Muscle of leg (tissue), 11 donors: ENCODE data around the gene FNDC11. TPM values are rescaled to one million over a fixed set of nuclear protein-coding genes. Genes with fewer than 3 reads are reported as not detected.

ENCODE experiments used
- DNase-seq: peaks from one replicate; pipeline ENCODE4 v3.0.0; 2013
- H3K27ac ChIP-seq: one replicate; pipeline ENCODE4 v1.5.1; 2013; ENCODE audit warnings: mild to moderate bottlenecking, low read length, control low read depth
- H3K27me3 ChIP-seq: one replicate; pipeline ENCODE4 v1.6.1; 2013; ENCODE audit warnings: low read length; ENCODE audit not compliant: control insufficient read depth, insufficient read depth
- H3K36me3 ChIP-seq: one replicate; pipeline ENCODE4 v1.6.1; 2013; ENCODE audit warnings: low read length; ENCODE audit not compliant: control insufficient read depth, insufficient read depth
- H3K4me1 ChIP-seq: one replicate; pipeline ENCODE4 v1.6.1; 2013; ENCODE audit warnings: low read length; ENCODE audit not compliant: control insufficient read depth, insufficient read depth
- H3K4me3 ChIP-seq: one replicate; pipeline ENCODE4 v1.5.1; 2013; ENCODE audit warnings: low read length, control low read depth
- H3K9me3 ChIP-seq: replicated peaks from 2 replicates; pipeline ENCODE4 v1.6.1; 2013; ENCODE audit warnings: low read depth, low read length; ENCODE audit not compliant: control insufficient read depth
- WGBS: methylation state at CpG from one replicate; pipeline ENCODE4 v1.1.5; 2013; ENCODE audit warnings: missing lambda C conversion rate; ENCODE audit not compliant: insufficient coverage; 5-methylcytosine and 5-hydroxymethylcytosine counted together
- polyA plus RNA-seq, 8 donors: library from polyadenylated mRNA; unstranded; fragments of 120-200 nt; gene quantifications; one replicate each; pipeline versions ENCODE4 v1.2.1 to v1.2.3, GENCODE V29; 2013; ENCODE audit warnings: inconsistent platforms in 1 of 8, low replicate concordance in 1 of 8; ENCODE audit not compliant: insufficient read length in 8 of 8, insufficient read depth in 1 of 8
- total RNA-seq: library from RNA; stranded (reverse); fragments of 120-200 nt; gene quantifications from one replicate; pipeline ENCODE4 v1.2.4, GENCODE V29; 2013

FNDC11 gene
- total and polyA plus RNA-seq, 9 donors, result 0.07 to 0.31 (median 0.13) TPM

- WGBS, result no CpG with 5 or more reads among the region's 6 CpGs
- H3K4me3 ChIP-seq, result no peak overlapping the region
- DNase-seq, result no peak
- no peaks in the 10 kb centered on the region for H3K4me1 ChIP-seq
- no peak overlapping the region for H3K27ac ChIP-seq
- H3K36me3 ChIP-seq, result no peaks in the 10 kb centered on the region
- peaks cover 48% of the 10 kb centered on the region for H3K27me3 ChIP-seq
- no peaks in the 10 kb centered on the region for H3K9me3 ChIP-seq
Observed at GRCh38 chr20:63545814-63546213, 8.1 kb upstream of the FNDC11 start.

DNA sequence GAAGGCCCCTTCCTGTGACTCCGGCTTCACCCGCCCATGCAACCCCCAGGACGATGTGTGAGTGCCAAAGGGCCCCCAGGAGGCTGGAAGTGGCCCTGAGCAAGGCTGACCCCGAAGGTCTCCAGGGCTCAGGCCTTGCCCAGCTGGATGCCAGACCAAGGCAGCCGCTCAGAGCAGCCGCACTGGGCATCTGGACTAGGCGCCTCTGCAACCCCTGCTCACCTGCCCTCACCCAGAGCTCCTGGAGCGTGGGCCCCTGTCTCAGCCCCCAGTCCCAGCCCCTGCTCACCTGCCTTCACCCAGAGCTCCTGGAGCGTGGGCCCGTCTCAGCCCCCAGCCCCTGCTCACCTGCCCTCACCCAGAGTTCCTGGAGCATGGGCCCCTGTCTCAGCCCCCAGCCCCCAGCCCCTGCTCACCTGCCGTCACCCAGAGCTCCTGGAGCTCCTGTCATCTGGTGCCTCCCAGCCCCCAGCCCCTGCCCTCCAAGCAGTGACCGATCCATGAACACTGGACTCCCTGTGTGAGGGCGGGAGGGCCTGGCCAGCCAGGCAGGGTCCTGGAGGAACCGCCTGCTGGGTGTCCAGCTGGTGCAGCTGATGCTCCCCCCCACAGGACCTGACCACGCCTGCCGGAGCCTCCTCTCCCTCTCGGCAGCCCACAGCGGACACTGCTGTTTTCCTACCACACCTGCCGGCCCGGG lies 7.6 kb upstream of the FNDC11 start:
- Histone ChIP-seq H3K27me3 (peaks cover 53% of the 10 kb centered on the region), H3K4me3 (no peak overlapping the region), H3K9me3 (no peaks in the 10 kb centered on the region), H3K4me1 (no peaks in the 10 kb centered on the region), H3K36me3 (no peaks in the 10 kb centered on the region), H3K27ac (no peak overlapping the region)
- WGBS, result 58% methylated on average over 19 of the region's 20 CpGs
- no peak for DNase-seq

DNA sequence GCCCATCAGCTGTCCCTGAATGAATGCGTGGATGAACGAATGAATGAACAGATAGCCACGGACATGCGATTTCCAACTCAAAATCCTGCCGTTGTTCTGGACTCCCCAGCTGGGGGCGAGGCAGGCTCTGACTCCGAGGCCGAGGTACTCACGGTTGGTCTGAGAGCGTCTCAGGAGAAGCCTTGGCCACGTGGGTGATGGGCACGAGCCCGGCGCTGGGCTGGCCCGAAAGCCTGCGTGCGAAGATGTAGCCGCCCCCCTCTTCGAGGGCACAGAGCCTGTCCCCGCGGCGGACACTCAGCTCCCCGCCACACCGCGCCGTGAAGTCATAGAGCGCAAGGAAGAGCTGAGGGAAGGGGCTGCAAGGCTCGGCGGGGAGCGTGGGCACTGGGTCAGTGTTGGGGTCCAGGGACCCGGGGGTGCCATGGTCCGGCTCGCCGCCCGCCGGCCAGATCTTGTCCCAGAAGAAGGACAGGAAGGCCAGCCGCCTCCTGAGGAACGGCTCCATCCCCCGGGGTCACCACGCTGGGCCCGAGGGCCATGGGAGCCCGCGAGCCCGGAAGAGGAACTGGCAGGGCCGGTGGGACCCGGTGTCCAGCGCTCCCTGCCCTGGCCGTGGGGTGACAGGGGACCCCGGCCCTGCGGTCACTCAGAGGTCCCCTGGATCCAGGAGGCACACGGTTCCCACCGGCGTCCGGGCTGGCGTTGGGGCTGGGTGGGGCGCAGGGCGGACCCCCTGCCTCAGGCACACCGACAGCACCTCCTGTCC lies 6.8 kb upstream of the FNDC11 start:
- Histone ChIP-seq H3K36me3 (no peaks in the 10 kb centered on the region), H3K9me3 (no peaks in the 10 kb centered on the region), H3K27ac (no peak overlapping the region), H3K27me3 (peaks cover 56% of the 10 kb centered on the region), H3K4me1 (no peaks in the 10 kb centered on the region), H3K4me3 (no peak overlapping the region)
- DNase-seq, result no peak
- WGBS, result 49% methylated on average over 57 of the region's 58 CpGs

DNA sequence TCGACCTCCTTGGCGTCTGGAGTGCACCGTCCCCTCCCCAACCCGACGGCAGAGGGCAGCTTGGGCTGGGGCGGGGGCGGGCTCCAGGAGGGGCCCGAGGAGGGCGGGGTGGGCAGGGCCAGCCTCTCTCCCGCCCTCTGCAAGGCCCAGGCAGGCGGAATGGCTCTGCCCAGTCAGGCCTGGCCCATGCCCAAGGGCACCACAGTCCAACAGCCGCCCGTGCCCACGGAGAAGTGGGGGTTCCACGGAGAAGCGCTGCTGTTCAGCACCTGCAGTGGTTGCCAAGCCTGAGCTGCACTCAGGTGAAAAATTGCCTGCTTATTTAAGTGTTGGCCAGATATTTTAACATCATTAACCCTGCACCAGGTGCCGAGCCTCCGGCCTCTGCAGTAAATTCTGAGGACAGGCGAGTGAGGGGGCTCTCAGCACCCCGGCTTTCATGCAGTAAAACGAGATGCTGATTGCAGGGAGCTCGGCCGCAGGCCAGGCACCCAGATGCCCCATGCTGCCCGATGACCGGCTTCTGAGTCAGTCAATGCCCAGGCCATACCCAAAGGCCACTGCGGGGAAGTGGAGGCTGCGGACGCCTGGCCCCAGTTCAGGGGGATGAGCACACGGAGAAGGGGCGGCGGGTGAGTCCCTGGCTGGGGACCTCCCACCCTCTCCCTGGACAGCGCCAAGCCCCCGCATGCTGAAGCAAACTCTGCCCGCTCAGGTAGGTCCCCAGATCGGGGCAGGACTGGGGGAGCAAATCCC lies 6.1 kb upstream of the FNDC11 start, which contains the start of gene SRMS:
TSS of gene SRMS (minus strand) at position 25 of the 756 bp plus-strand sequence. CDS start 286 bp downstream, outside the sequence.
- DNase-seq, result no peak
- Histone ChIP-seq H3K36me3 (no peaks in the 10 kb centered on the region), H3K4me1 (peaks cover 3% of the 10 kb centered on the region), H3K9me3 (no peaks in the 10 kb centered on the region), H3K4me3 (no peak within 1 kb of the TSS), H3K27me3 (peaks cover 62% of the 10 kb centered on the region), H3K27ac (no peak within 1 kb of the TSS)
- 38% methylated on average over 26 of the region's 35 CpGs for WGBS

DNA sequence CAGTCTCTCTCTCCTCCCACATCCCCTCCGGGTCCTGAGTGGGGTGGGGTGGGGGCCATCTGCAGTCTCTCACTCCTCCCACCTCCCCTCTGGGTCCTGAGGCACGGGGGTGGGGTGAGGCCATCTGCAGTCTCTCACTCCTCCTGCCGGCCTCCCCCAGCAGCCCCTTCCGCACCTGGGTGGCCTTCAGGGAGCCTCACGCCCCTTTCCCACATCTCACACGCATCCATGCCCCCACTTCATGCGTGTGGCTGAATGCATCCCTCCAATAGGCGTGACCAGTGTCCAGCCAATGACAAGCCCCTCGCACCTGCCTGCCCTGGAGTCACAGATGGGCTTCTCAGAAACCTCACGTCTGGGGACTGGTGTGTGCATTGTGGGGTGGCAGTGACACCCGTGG lies 5.4 kb upstream of the FNDC11 start:
- Histone ChIP-seq H3K4me3 (no peak overlapping the region), H3K27ac (no peak overlapping the region), H3K27me3 (peaks cover 68% of the 10 kb centered on the region), H3K36me3 (no peaks in the 10 kb centered on the region), H3K4me1 (peaks cover 8% of the 10 kb centered on the region), H3K9me3 (no peaks in the 10 kb centered on the region)
- DNase-seq, result no peak
- WGBS, result 17% methylated on average over 10 of the region's 11 CpGs

DNA sequence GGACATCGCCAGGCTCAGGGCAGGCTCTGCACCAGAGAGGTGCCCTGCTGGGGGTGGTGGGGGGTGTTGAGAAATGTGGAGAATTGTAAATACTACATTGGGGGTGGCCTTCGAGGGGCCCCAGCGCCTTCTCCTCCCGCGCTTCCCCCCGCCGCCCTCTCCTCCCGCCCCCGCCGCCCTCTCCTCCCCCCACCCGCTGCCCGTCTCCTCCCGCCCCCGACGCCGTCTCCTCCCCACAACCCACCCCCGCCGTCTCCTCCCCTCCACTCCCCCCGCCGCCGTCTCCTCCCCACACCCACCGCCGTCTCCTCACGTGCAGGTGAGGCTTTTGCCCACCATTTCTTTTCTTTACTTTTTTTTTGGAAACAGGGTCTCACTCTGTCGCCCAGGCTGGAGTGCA lies 4.9 kb upstream of the FNDC11 start:
- Histone ChIP-seq H3K27ac (no peak overlapping the region), H3K9me3 (no peaks in the 10 kb centered on the region), H3K27me3 (peaks cover 73% of the 10 kb centered on the region), H3K36me3 (no peaks in the 10 kb centered on the region), H3K4me1 (peaks cover 11% of the 10 kb centered on the region), H3K4me3 (no peak overlapping the region)
- WGBS, result 60% methylated on average over 1 of the region's 25 CpGs
- DNase-seq, result no peak

GRCh38 chr20:63549679-63550282 lies 4.2 kb upstream of the FNDC11 start:
- WGBS, result 62% methylated on average over 6 of the region's 18 CpGs

DNA sequence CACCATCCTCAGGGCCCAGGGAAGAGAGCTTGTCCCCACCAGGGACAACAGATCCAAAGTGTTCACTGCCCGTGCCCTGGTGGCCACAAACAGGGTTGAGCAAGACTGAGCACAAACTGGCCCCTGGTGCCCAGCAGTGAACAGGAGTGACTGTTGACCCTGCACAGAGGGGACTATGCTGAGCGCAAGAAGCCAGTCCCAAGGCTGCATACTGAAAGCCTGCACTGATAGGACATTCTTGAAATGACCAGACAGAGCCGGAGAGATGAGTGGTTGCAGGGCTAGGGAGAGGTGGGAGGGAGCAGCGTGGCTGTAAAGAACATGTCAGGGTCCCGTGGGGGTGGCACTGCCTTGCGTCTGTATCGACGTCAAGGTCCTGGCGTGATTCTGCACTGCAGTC lies 2.9 kb upstream of the FNDC11 start:
- WGBS, result 46% methylated on average over 9 of the region's 9 CpGs
- DNase-seq, result no peak
- Histone ChIP-seq H3K27ac (no peak overlapping the region), H3K4me3 (no peak overlapping the region), H3K36me3 (no peaks in the 10 kb centered on the region), H3K4me1 (peaks cover 20% of the 10 kb centered on the region), H3K9me3 (no peaks in the 10 kb centered on the region), H3K27me3 (peaks cover 71% of the 10 kb centered on the region)

More at GRCh38 chr20:63549679-63550282, 4.2 kb upstream of the FNDC11 start:
- peaks cover 18% of the 10 kb centered on the region for H3K4me1 ChIP-seq
- peaks cover 77% of the 10 kb centered on the region for H3K27me3 ChIP-seq
- no peaks in the 10 kb centered on the region for H3K9me3 ChIP-seq
- no peak overlapping the region for H3K4me3 ChIP-seq
- H3K27ac ChIP-seq, result no peak overlapping the region
- no peak for DNase-seq
- no peaks in the 10 kb centered on the region for H3K36me3 ChIP-seq

DNA sequence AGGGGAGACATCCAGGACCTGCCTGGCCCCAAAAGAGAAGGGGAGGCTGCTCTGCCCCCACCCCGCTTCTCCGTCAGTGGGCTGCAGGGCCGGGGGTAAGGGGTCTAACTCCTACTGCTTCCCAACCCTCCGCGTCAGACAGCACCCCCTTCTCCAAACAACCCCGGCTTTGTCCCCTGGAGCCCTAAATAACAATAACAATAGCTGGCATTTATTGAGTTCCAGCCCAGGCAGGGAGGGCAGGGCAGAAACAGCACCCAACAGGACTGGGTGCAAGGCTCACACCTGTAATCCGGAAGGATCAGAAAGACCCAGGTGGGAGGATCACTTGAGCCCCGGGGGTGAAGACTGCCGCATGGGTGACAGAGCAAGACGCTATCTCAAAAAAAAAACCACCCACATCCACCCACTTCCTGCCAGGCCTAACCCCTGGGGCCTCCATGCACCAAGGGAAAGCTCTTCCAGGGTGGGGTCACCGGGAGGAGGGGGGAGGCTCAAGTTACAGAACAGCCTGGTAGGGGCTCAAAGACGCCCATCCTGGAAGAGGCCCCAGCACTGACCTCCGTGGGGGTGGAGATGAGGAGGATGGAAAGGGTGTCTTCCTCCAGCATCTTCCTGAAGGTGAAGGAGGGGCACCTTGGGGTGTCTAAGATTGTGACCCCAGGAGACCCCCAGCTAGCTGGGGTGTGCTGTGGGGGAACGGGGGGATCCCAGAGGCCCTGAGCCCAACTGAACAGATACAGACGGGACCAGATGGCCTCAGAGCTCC lies 1.3 kb upstream of the FNDC11 start:
- Histone ChIP-seq H3K27ac (no peak overlapping the region), H3K27me3 (peaks cover 55% of the 10 kb centered on the region)
- 32% methylated on average over 12 of the region's 15 CpGs for WGBS

More for the DNA sequence above, 1.3 kb upstream of the FNDC11 start:
- H3K9me3 ChIP-seq, result no peaks in the 10 kb centered on the region
- peaks cover 28% of the 10 kb centered on the region for H3K4me1 ChIP-seq
- H3K36me3 ChIP-seq, result no peaks in the 10 kb centered on the region
- no peak overlapping the region for H3K4me3 ChIP-seq
- no peak for DNase-seq
